Lung (tissue), 12 donors: ENCODE results near the gene TIMP3. TPM values are rescaled to one million over a fixed set of nuclear protein-coding genes. Genes with fewer than 3 reads are reported as not detected.

ENCODE experiments used
- ATAC-seq: fragments of 200-7000 bp; cut with Tn5 transposase; one replicate; pipeline ENCODE4 v1.9.1; 2020; ENCODE audit warnings: moderate number of reproducible peaks; ENCODE audit not compliant: insufficient read depth, low FRiP score
- DNase-seq, 3 donors: peaks; one replicate each; pipeline ENCODE4 v3.0.0-alpha.2; 2013 to 2017
- H3K27ac ChIP-seq, 2 donors: one replicate each; pipeline ENCODE4 v1.5.1; 2013; ENCODE audit warnings: mild to moderate bottlenecking in 2 of 2, moderate library complexity in 2 of 2, control low read depth in 1 of 2, inconsistent platforms in 1 of 2, low read depth in 1 of 2, low read length in 1 of 2
- H3K27me3 ChIP-seq, 3 donors: one replicate each; pipeline ENCODE4 v1.5.1; 2013; ENCODE audit warnings: low read length in 2 of 3; ENCODE audit not compliant: control insufficient read depth in 3 of 3, insufficient read depth in 3 of 3
- H3K36me3 ChIP-seq, 4 donors: one replicate each; pipeline ENCODE4 v1.5.1; 2013; ENCODE audit warnings: low read length in 4 of 4, mild to moderate bottlenecking in 1 of 4, moderate library complexity in 1 of 4; ENCODE audit not compliant: control insufficient read depth in 4 of 4, insufficient read depth in 4 of 4
- H3K4me1 ChIP-seq, 5 donors: one replicate each; pipeline ENCODE4 v1.5.1; 2013; ENCODE audit warnings: low read length in 5 of 5, mild to moderate bottlenecking in 2 of 5, moderate library complexity in 1 of 5; ENCODE audit not compliant: control insufficient read depth in 5 of 5, insufficient read depth in 5 of 5
- H3K4me3 ChIP-seq: one replicate; pipeline ENCODE4 v1.5.1; 2013; ENCODE audit warnings: mild to moderate bottlenecking, control low read depth, moderate library complexity
- H3K9ac ChIP-seq, 2 donors: one replicate each; pipeline ENCODE4 v1.5.1; 2013; ENCODE audit warnings: low read length in 2 of 2, control low read depth in 1 of 2; ENCODE audit not compliant: insufficient read depth in 1 of 2
- H3K9me3 ChIP-seq, 4 donors: one replicate each; pipeline ENCODE4 v1.5.1; 2013; ENCODE audit warnings: low read length in 3 of 4, mild to moderate bottlenecking in 1 of 4, moderate library complexity in 1 of 4; ENCODE audit not compliant: control insufficient read depth in 4 of 4, insufficient read depth in 3 of 4
- WGBS, 2 donors: extraction: QIAGEN DNeasy Blood & Tissue Kit; methylation state at CpG; one replicate each; pipeline ENCODE4 v1.1.7; 2013; 5-methylcytosine and 5-hydroxymethylcytosine counted together
- polyA plus RNA-seq, 2 donors: library from polyadenylated mRNA; stranded (reverse); fragments of 200-250 nt; gene quantifications; one replicate each; pipeline ENCODE4 v1.2.1, GENCODE V29; 2013
- total RNA-seq, 2 donors: library from RNA; depleted of rRNA in 1 of 2; stranded (reverse); fragments of >200 nt in 1 of 2; gene quantifications; one replicate each; pipeline ENCODE4 v1.2.1, GENCODE V29; 2014 to 2021
- TF ChIP-seq, protein P1 (sequence below): IDR thresholded peaks from 2 replicates; pipeline ENCODE4 v1.5.1; 2012; ENCODE audit warnings: mild to moderate bottlenecking; ENCODE audit errors: control extremely low read depth, extremely low read depth
- donor health status: control.
- donor health status: control.
- donor health status: Bipolar disorder and iron deficiency.
- donor health status: healthy.
- donor health status: DM: yes; HTN: yes; CAD: no.

The TIMP3 gene
- total and polyA plus RNA-seq, 4 donors, result 129 to 547 (median 239) TPM

- DNase-seq, result peak; percentile 48 to 69 (median 54)
- peak overlapping the region; percentile 71 for H3K27ac ChIP-seq
- peak; percentile 13 for ATAC-seq
Observed at GRCh38 chr22:32830473-32830872, 29.0 kb downstream of the TIMP3 start.

GRCh38 chr22:32830957-32831356 is 29.5 kb downstream of the TIMP3 start:
- WGBS, 2 donors, result 65 to 81% methylated on average over 2 of the region's 2 CpGs
- H3K27ac ChIP-seq, result peak overlapping the region; percentile 71
- ATAC-seq, result no peak

More at GRCh38 chr22:32830473-32830872, 29.0 kb downstream of the TIMP3 start:
- Histone ChIP-seq H3K4me1 (peaks cover 6 to 45% (median 20%) of the 10 kb centered on the region in 5 donors), H3K4me3 (no peak overlapping the region), H3K9ac (no peak overlapping the region), H3K9me3 (no peaks in the 10 kb centered on the region), H3K27me3 (no peaks in the 10 kb centered on the region), H3K36me3 (peaks cover 0 to 18% (median 5%) of the 10 kb centered on the region in 4 donors)
- WGBS, 2 donors, result 64 to 73% methylated on average over 11 of the region's 11 CpGs
- TF ChIP-seq, protein P1, sequence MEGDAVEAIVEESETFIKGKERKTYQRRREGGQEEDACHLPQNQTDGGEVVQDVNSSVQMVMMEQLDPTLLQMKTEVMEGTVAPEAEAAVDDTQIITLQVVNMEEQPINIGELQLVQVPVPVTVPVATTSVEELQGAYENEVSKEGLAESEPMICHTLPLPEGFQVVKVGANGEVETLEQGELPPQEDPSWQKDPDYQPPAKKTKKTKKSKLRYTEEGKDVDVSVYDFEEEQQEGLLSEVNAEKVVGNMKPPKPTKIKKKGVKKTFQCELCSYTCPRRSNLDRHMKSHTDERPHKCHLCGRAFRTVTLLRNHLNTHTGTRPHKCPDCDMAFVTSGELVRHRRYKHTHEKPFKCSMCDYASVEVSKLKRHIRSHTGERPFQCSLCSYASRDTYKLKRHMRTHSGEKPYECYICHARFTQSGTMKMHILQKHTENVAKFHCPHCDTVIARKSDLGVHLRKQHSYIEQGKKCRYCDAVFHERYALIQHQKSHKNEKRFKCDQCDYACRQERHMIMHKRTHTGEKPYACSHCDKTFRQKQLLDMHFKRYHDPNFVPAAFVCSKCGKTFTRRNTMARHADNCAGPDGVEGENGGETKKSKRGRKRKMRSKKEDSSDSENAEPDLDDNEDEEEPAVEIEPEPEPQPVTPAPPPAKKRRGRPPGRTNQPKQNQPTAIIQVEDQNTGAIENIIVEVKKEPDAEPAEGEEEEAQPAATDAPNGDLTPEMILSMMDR, result no peak

GRCh38 chr22:32831584-32831983 is 30.1 kb downstream of the TIMP3 start:
- Histone ChIP-seq H3K27me3 (no peaks in the 10 kb centered on the region), H3K36me3 (peaks cover 0 to 22% (median 5%) of the 10 kb centered on the region in 4 donors), H3K27ac (peak overlapping the region; percentile 71), H3K4me3 (no peak overlapping the region), H3K4me1 (peaks cover 6 to 47% (median 19%) of the 10 kb centered on the region in 5 donors), H3K9ac (no peak overlapping the region), H3K9me3 (no peaks in the 10 kb centered on the region)
- DNase-seq, result no peak
- ATAC-seq, result no peak
- 62 to 84% methylated on average over 3 of the region's 3 CpGs for WGBS, 2 donors
- TF ChIP-seq, protein P1, result no peak

More at GRCh38 chr22:32830957-32831356, 29.5 kb downstream of the TIMP3 start:
- peaks cover 0 to 20% (median 5%) of the 10 kb centered on the region in 4 donors for H3K36me3 ChIP-seq
- peaks cover 6 to 45% (median 20%) of the 10 kb centered on the region in 5 donors for H3K4me1 ChIP-seq
- no peaks in the 10 kb centered on the region for H3K9me3 ChIP-seq
- H3K27me3 ChIP-seq, result no peaks in the 10 kb centered on the region
- no peak overlapping the region for H3K4me3 ChIP-seq
- TF ChIP-seq, protein P1, result no peak
- no peak overlapping the region for H3K9ac ChIP-seq
- no peak for DNase-seq

- Histone ChIP-seq H3K4me3 (no peak overlapping the region), H3K4me1 (peaks cover 3 to 48% (median 19%) of the 10 kb centered on the region in 5 donors), H3K27ac (peak overlapping the region in 1 of 2 donors; percentile 23), H3K9ac (no peak overlapping the region), H3K9me3 (no peaks in the 10 kb centered on the region), H3K27me3 (no peaks in the 10 kb centered on the region), H3K36me3 (peaks cover 0 to 22% (median 4%) of the 10 kb centered on the region in 4 donors)
- TF ChIP-seq, protein P1, result no peak
- 26 to 33% methylated on average over 4 of the region's 4 CpGs for WGBS, 2 donors
- ATAC-seq, result no peak
- no peak for DNase-seq
Observed at GRCh38 chr22:32832174-32832573, 30.7 kb downstream of the TIMP3 start.
